H9 (cell line): ENCODE measurements around the gene ZNF688. TPM values are rescaled to one million over a fixed set of nuclear protein-coding genes. Genes with fewer than 3 reads are reported as not detected.

Experiments used
- DNase-seq: peaks from one replicate; pipeline ENCODE4 v3.0.0-alpha.2; 2017
- H2AFZ ChIP-seq: one replicate; pipeline ENCODE4 v1.6.1; 2013; ENCODE audit warnings: mild to moderate bottlenecking, low read length, control low read depth, moderate library complexity
- H2AK5ac ChIP-seq: 2 replicates; pipeline ENCODE4 v1.6.1; 2013; ENCODE audit warnings: low read length, control low read depth, mixed read lengths; ENCODE audit not compliant: insufficient read length
- H2BK120ac ChIP-seq: one replicate; pipeline ENCODE4 v1.6.1; 2013; ENCODE audit warnings: low read depth, mild to moderate bottlenecking, low read length, control low read depth, inconsistent platforms; ENCODE audit not compliant: poor library complexity, severe bottlenecking
- H2BK12ac ChIP-seq: 2 replicates; pipeline ENCODE4 v1.6.1; 2013; ENCODE audit warnings: low read length, control low read depth, mixed read lengths, low read depth; ENCODE audit not compliant: insufficient read length
- H2BK15ac ChIP-seq: 2 replicates; pipeline ENCODE4 v1.6.1; 2013; ENCODE audit warnings: low read depth, low read length, control low read depth
- H2BK20ac ChIP-seq: one replicate; pipeline ENCODE4 v1.6.1; 2013; ENCODE audit warnings: low read depth, mild to moderate bottlenecking, low read length, control low read depth, inconsistent platforms; ENCODE audit not compliant: poor library complexity, severe bottlenecking
- H2BK5ac ChIP-seq: 2 replicates; pipeline ENCODE4 v1.6.1; 2013; ENCODE audit warnings: low read length, control low read depth, mixed read lengths; ENCODE audit not compliant: insufficient read length
- H3K14ac ChIP-seq: 2 replicates; pipeline ENCODE4 v1.6.1; 2013; ENCODE audit warnings: low read length, control low read depth; ENCODE audit not compliant: insufficient read depth
- H3K18ac ChIP-seq: 2 replicates; pipeline ENCODE4 v1.6.1; 2013; ENCODE audit warnings: low read depth, mild to moderate bottlenecking, mixed read lengths, low read length, control low read depth; ENCODE audit not compliant: insufficient read length
- H3K23ac ChIP-seq: 2 replicates; pipeline ENCODE4 v1.6.1; 2013; ENCODE audit warnings: low read length, control low read depth, mixed read lengths, low read depth; ENCODE audit not compliant: insufficient read length
- H3K23me2 ChIP-seq: 2 replicates; pipeline ENCODE4 v1.6.1; 2013; ENCODE audit warnings: low read depth, mild to moderate bottlenecking, mixed read lengths, low read length, control low read depth; ENCODE audit not compliant: insufficient read length, poor library complexity, severe bottlenecking
- H3K27ac ChIP-seq: 2 replicates; pipeline ENCODE4 v1.5.1; 2013; ENCODE audit warnings: low read length, control low read depth, mixed read lengths, low read depth; ENCODE audit not compliant: insufficient read length
- H3K27me3 ChIP-seq: 2 replicates; pipeline ENCODE4 v1.6.1; 2013; ENCODE audit warnings: low read length, control low read depth, inconsistent platforms; ENCODE audit not compliant: insufficient read depth
- H3K4ac ChIP-seq: 2 replicates; pipeline ENCODE4 v1.6.1; 2013; ENCODE audit warnings: low read depth, mild to moderate bottlenecking, control low read depth, inconsistent platforms, low read length, moderate library complexity
- H3K4me1 ChIP-seq: 2 replicates; pipeline ENCODE4 v1.6.1; 2013; ENCODE audit warnings: low read length, control low read depth, inconsistent platforms; ENCODE audit not compliant: insufficient read depth
- H3K4me2 ChIP-seq: 2 replicates; pipeline ENCODE4 v1.6.1; 2013; ENCODE audit warnings: low read length, control low read depth, mixed read lengths; ENCODE audit not compliant: insufficient read length, insufficient read depth
- H3K56ac ChIP-seq: 2 replicates; pipeline ENCODE4 v1.6.1; 2013; ENCODE audit warnings: low read depth, mild to moderate bottlenecking, mixed read lengths, low read length, control low read depth; ENCODE audit not compliant: insufficient read length
- H3K79me1 ChIP-seq: 2 replicates; pipeline ENCODE4 v1.6.1; 2013; ENCODE audit warnings: low read depth, mild to moderate bottlenecking, moderate library complexity, low read length, control low read depth, inconsistent platforms; ENCODE audit not compliant: insufficient read depth, poor library complexity, severe bottlenecking
- H3K79me2 ChIP-seq: 2 replicates; pipeline ENCODE4 v1.6.1; 2013; ENCODE audit warnings: low read length, control low read depth, inconsistent platforms; ENCODE audit not compliant: insufficient read depth
- H3K9ac ChIP-seq: 2 replicates; pipeline ENCODE4 v1.6.1; 2013; ENCODE audit warnings: low read length, control low read depth, mixed read lengths; ENCODE audit not compliant: insufficient read length; ENCODE audit errors: extremely low read depth
- H3K9me3 ChIP-seq: one replicate; pipeline ENCODE4 v1.6.1; 2013; ENCODE audit warnings: low read depth, low read length, inconsistent platforms; ENCODE audit not compliant: control insufficient read depth
- H3T11ph ChIP-seq: one replicate; pipeline ENCODE4 v1.6.1; 2013; ENCODE audit warnings: mild to moderate bottlenecking, low read length, control low read depth, inconsistent platforms
- H4K20me1 ChIP-seq: one replicate; pipeline ENCODE4 v1.6.1; 2013; ENCODE audit not compliant: control insufficient read depth, insufficient read length, insufficient read depth
- H4K5ac ChIP-seq: 2 replicates; pipeline ENCODE4 v1.6.1; 2013; ENCODE audit warnings: low read depth, mild to moderate bottlenecking, mixed read lengths, low read length, control low read depth; ENCODE audit not compliant: insufficient read length
- H4K8ac ChIP-seq: replicated peaks from 2 replicates; pipeline ENCODE4 v1.6.1; 2013; ENCODE audit warnings: low read length, control low read depth, mixed read lengths, low read depth; ENCODE audit not compliant: insufficient read length
- H4K91ac ChIP-seq: 2 replicates; pipeline ENCODE4 v1.6.1; 2013; ENCODE audit warnings: low read depth, mild to moderate bottlenecking, moderate library complexity, mixed read lengths, low read length, control low read depth; ENCODE audit not compliant: insufficient read length
- H3K27ac Mint-ChIP-seq, 3 experiments: 2 replicates in 2 of 3; 3 replicates in 1 of 3; pipeline ENCODE4 v1.8.0; 2020 to 2021; ENCODE audit warnings: mixed read lengths in 3 of 3, mild to moderate bottlenecking in 1 of 3, moderate library complexity in 1 of 3
- H3K27me3 Mint-ChIP-seq: 2 replicates; pipeline ENCODE4 v1.8.0; 2021; ENCODE audit warnings: low read depth, mild to moderate bottlenecking, moderate library complexity, mixed read lengths
- H3K36me3 Mint-ChIP-seq, 3 experiments: 2 replicates in 2 of 3; 3 replicates in 1 of 3; pipeline ENCODE4 v1.8.0; 2020 to 2021; ENCODE audit warnings: low read depth in 3 of 3, mixed read lengths in 3 of 3; ENCODE audit not compliant: insufficient read depth in 1 of 3
- H3K4me1 Mint-ChIP-seq, 2 experiments: 2 replicates each; pipeline ENCODE4 v1.8.0; 2020; ENCODE audit warnings: mixed read lengths in 2 of 2
- H3K4me3 Mint-ChIP-seq, 2 experiments: 2 replicates in 1 of 2; 3 replicates in 1 of 2; pipeline ENCODE4 v1.8.0; 2020 to 2021; ENCODE audit warnings: mild to moderate bottlenecking in 2 of 2, mixed read lengths in 2 of 2, moderate library complexity in 1 of 2
- H3K9me3 Mint-ChIP-seq, 2 experiments: 2 replicates in 1 of 2; 3 replicates in 1 of 2; pipeline ENCODE4 v1.8.0; 2020; ENCODE audit warnings: mild to moderate bottlenecking in 2 of 2, mixed read lengths in 2 of 2, moderate library complexity in 1 of 2
- CTCF ChIP-seq: fragments of 200-600 bp; sonication (generic); conservative IDR thresholded peaks from 3 replicates; pipeline ENCODE4 v1.8.0; 2021; ENCODE audit warnings: antibody characterized with exemption, mild to moderate bottlenecking
- WGBS: extraction: QIAGEN DNeasy Blood & Tissue Kit; methylation state at CpG from one replicate; pipeline ENCODE4 v1.1.7; 2013; ENCODE audit warnings: missing lambda C conversion rate, low lambda C conversion rate, mixed read lengths; ENCODE audit not compliant: insufficient read length; ENCODE audit errors: extremely low coverage; 5-methylcytosine and 5-hydroxymethylcytosine counted together
- total RNA-seq: library from RNA; stranded (reverse); gene quantifications from 2 replicates; pipeline ENCODE4 v1.2.1, GENCODE V29; 2021

ZNF688 gene
- total RNA-seq, 1 experiment from 2014 or later = 4.5 TPM

GRCh38 chr16:30535106-30535776 is 36.3 kb downstream of the ZNF688 start:
- Histone ChIP-seq H3K79me2 (no peaks in the 10 kb centered on the region), H3K27ac (peak overlapping the region; percentile 83), H3K14ac (peak overlapping the region; percentile 77; the same call in 1 of the 2 replicates), H3K4me1 (no peaks in the 10 kb centered on the region; the same call in 1 of the 2 replicates), H3T11ph (peak overlapping the region; percentile 21), H3K23ac (no peak overlapping the region), H3K27me3 (no peaks in the 10 kb centered on the region), H4K20me1 (no peaks in the 10 kb centered on the region), H4K8ac (no peak overlapping the region), H3K23me2 (peaks cover 23% of the 10 kb centered on the region), H3K9ac (peak overlapping the region; percentile 92), H3K18ac (peak overlapping the region; percentile 87), H2BK20ac (no peak overlapping the region), H3K79me1 (no peaks in the 10 kb centered on the region), H3K9me3 (no peaks in the 10 kb centered on the region), H2BK5ac (peak overlapping the region; percentile 21), H2AK5ac (no peak overlapping the region), H3K4me2 (peak overlapping the region; percentile 61), H2BK12ac (no peak overlapping the region), H3K56ac (no peak overlapping the region), H2BK120ac (no peak overlapping the region), H4K5ac (peak overlapping the region; percentile 66), H4K91ac (no peak overlapping the region), H2BK15ac (no peak overlapping the region), H3K4ac (no peak overlapping the region; the same call in 1 of the 2 replicates), H2AFZ (no peak overlapping the region)
- H3K4me1 Mint-ChIP-seq = peaks cover 23 to 27% of the 10 kb centered on the region in 2 experiments
- peak; percentile 56 for DNase-seq
- peak overlapping the region; percentile 77 to 89 for H3K4me3 Mint-ChIP-seq
- H3K9me3 Mint-ChIP-seq = no peaks in the 10 kb centered on the region; a peak in 1 of 5 replicates
- peaks cover 15 to 29% (median 19%) of the 10 kb centered on the region in 3 experiments for H3K36me3 Mint-ChIP-seq
- H3K27ac Mint-ChIP-seq = peak overlapping the region; percentile 96 to 99 (median 96)
- TF ChIP-seq CTCF = no peak
- WGBS = no CpG with 5 or more reads among the region's 18 CpGs
- no peaks in the 10 kb centered on the region for H3K27me3 Mint-ChIP-seq
